Esophagus muscularis mucosa (tissue), 4 donors: ENCODE data around the gene PARP1. TPM values are rescaled to one million over a fixed set of nuclear protein-coding genes. Genes with fewer than 3 reads are reported as not detected.

Source experiments
- DNase-seq: peaks from one replicate; pipeline ENCODE4 v3.0.0-alpha.2; 2017; ENCODE audit errors: extremely low spot score
- H3K27ac ChIP-seq, 4 donors: fragments of 200-600 bp; sonication (generic); replicated peaks in 1 of 4; 1 replicate in 3 of 4; 2 replicates in 1 of 4; pipeline ENCODE4 v1.5.1; 2016 to 2019; ENCODE audit warnings: mild to moderate bottlenecking in 1 of 4
- H3K27me3 ChIP-seq, 4 donors: fragments of 200-600 bp; sonication (generic); one replicate each; pipeline versions ENCODE4 v1.5.1 to v1.6.0; 2016 to 2019
- H3K36me3 ChIP-seq, 4 donors: fragments of 200-600 bp; sonication (generic); one replicate each; pipeline ENCODE4 v1.5.1; 2016 to 2019
- H3K4me1 ChIP-seq, 4 donors: fragments of 200-600 bp; sonication (generic); one replicate each; pipeline ENCODE4 v1.5.1; 2016 to 2019
- H3K4me3 ChIP-seq, 4 donors: fragments of 200-600 bp; sonication (generic); 1 replicate in 2 of 4; 2 replicates in 2 of 4; pipeline ENCODE4 v1.5.1; 2016 to 2019; ENCODE audit warnings: mild to moderate bottlenecking in 4 of 4, moderate library complexity in 1 of 4
- H3K9me3 ChIP-seq, 4 donors: fragments of 200-600 bp; sonication (generic); 1 replicate in 3 of 4; 2 replicates in 1 of 4; pipeline ENCODE4 v1.5.1; 2016 to 2019
- CTCF ChIP-seq, 3 experiments: fragments of 200-600 bp in 2 of 3; fragments of 450-650 bp in 1 of 3; sonication (generic) in 2 of 3; IDR thresholded peaks; one replicate each; pipeline ENCODE4 v1.5.1; 2017 to 2019; ENCODE audit warnings: antibody characterized with exemption in 3 of 3, mild to moderate bottlenecking in 2 of 3, moderate library complexity in 1 of 3
- EP300 ChIP-seq: sonication (generic); formaldehyde crosslinking; IDR thresholded peaks from one replicate; pipeline ENCODE4 v1.6.1; 2017; ENCODE audit warnings: antibody characterized with exemption
- POLR2A ChIP-seq: fragments of 450-650 bp; IDR thresholded peaks from one replicate; pipeline ENCODE4 v1.6.1; 2017; ENCODE audit warnings: antibody characterized with exemption, moderate library complexity, mild to moderate bottlenecking, low read depth
- POLR2AphosphoS5 ChIP-seq, 2 donors: sonication (generic); formaldehyde crosslinking; IDR thresholded peaks; one replicate each; pipeline ENCODE4 v1.6.1; 2017; ENCODE audit warnings: antibody characterized with exemption in 2 of 2
- WGBS: methylation state at CpG from one replicate; pipeline ENCODE4 v1.1.5; 2018; 5-methylcytosine and 5-hydroxymethylcytosine counted together
- intact Hi-C: fragments of 100-400 bp; cut with DNase I; formaldehyde crosslinking; loops from one replicate; pipeline ENCODE4 v1.15.1; 2023
- total RNA-seq, 4 donors: library from RNA; depleted of rRNA; stranded (reverse); fragments of >200 nt; gene quantifications; one replicate each; pipeline versions ENCODE4 v1.1.0 to v1.2.1, GENCODE V29; 2016

Gene PARP1
- total RNA-seq, 4 donors from 2014 or later = 103 to 136 (median 108) TPM

- Histone ChIP-seq H3K9me3 (no peaks in the 10 kb centered on the region), H3K27ac (no peak overlapping the region), H3K4me1 (peaks cover 9 to 31% (median 25%) of the 10 kb centered on the region in 4 donors), H3K4me3 (no peak overlapping the region), H3K27me3 (no peaks in the 10 kb centered on the region), H3K36me3 (peaks cover 4 to 66% (median 32%) of the 10 kb centered on the region in 4 donors)
- DNase-seq = no peak
- intact Hi-C loops = no loop called here
- TF ChIP-seq EP300 = no peak
- TF ChIP-seq POLR2AphosphoS5 (IDR thresholded peaks at IDR 0.05) = no peak
- no peak for TF ChIP-seq POLR2A
- TF ChIP-seq CTCF (IDR thresholded peaks at IDR 0.05) = no peak
- 76% methylated on average over 6 of the region's 6 CpGs for WGBS
Observed at GRCh38 chr1:226395753-226396152, 12.1 kb downstream of the PARP1 start.

GRCh38 chr1:226394462-226394861 is 13.4 kb downstream of the PARP1 start:
- TF ChIP-seq POLR2A (no peak), POLR2AphosphoS5 (IDR thresholded peaks at IDR 0.05) (no peak), CTCF (IDR thresholded peaks at IDR 0.05) (no peak), EP300 (no peak)
- Histone ChIP-seq H3K9me3 (no peaks in the 10 kb centered on the region), H3K27ac (no peak overlapping the region), H3K4me3 (no peak overlapping the region), H3K4me1 (peaks cover 0 to 18% (median 15%) of the 10 kb centered on the region in 4 donors), H3K27me3 (no peaks in the 10 kb centered on the region), H3K36me3 (peaks cover 14 to 66% (median 34%) of the 10 kb centered on the region in 4 donors)
- intact Hi-C loops = no loop called here
- WGBS = 87% methylated on average over 5 of the region's 5 CpGs
- DNase-seq = no peak

GRCh38 chr1:226390681-226391080 is 17.2 kb downstream of the PARP1 start:
- Histone ChIP-seq H3K4me1 (peaks cover 0 to 5% (median 2%) of the 10 kb centered on the region in 4 donors), H3K27me3 (no peaks in the 10 kb centered on the region), H3K27ac (no peak overlapping the region), H3K4me3 (no peak overlapping the region), H3K36me3 (peaks cover 49 to 88% (median 66%) of the 10 kb centered on the region in 4 donors), H3K9me3 (no peaks in the 10 kb centered on the region)
- TF ChIP-seq CTCF (IDR thresholded peaks at IDR 0.05) = no peak
- no peak for DNase-seq
- intact Hi-C loops = no loop called here
- 98% methylated on average over 3 of the region's 3 CpGs for WGBS

GRCh38 chr1:226388131-226388530 is 19.8 kb downstream of the PARP1 start:
- H3K9me3 ChIP-seq = no peaks in the 10 kb centered on the region
- H3K36me3 ChIP-seq = peaks cover 75 to 97% (median 92%) of the 10 kb centered on the region in 4 donors
- WGBS = 95% methylated on average over 1 of the region's 1 CpG
- DNase-seq = no peak
- intact Hi-C loops = no loop called here
- no peaks in the 10 kb centered on the region for H3K4me1 ChIP-seq
- H3K27ac ChIP-seq = no peak overlapping the region
- TF ChIP-seq CTCF (IDR thresholded peaks at IDR 0.05) = no peak
- TF ChIP-seq POLR2A = no peak
- TF ChIP-seq POLR2AphosphoS5 (IDR thresholded peaks at IDR 0.05) = no peak
- TF ChIP-seq EP300 = no peak
- no peaks in the 10 kb centered on the region for H3K27me3 ChIP-seq
- H3K4me3 ChIP-seq = no peak overlapping the region

GRCh38 chr1:226384717-226385116 is 23.2 kb downstream of the PARP1 start:
- no peak overlapping the region for H3K4me3 ChIP-seq
- H3K9me3 ChIP-seq = no peaks in the 10 kb centered on the region
- TF ChIP-seq CTCF (IDR thresholded peaks at IDR 0.05) (no peak), POLR2A (no peak), POLR2AphosphoS5 (IDR thresholded peaks at IDR 0.05) (no peak), EP300 (no peak)
- H3K4me1 ChIP-seq = no peaks in the 10 kb centered on the region
- intact Hi-C loops = no loop called here
- H3K27ac ChIP-seq = no peak overlapping the region
- DNase-seq = no peak
- no peaks in the 10 kb centered on the region for H3K27me3 ChIP-seq
- 86% methylated on average over 11 of the region's 11 CpGs for WGBS
- peaks cover 97 to 100% (median 100%) of the 10 kb centered on the region in 4 donors for H3K36me3 ChIP-seq
